HG02763 (cell line): ENCODE results near the gene MEG3.
"Not testable (repeated sequence)": the region's sequence is repeated elsewhere in the genome, so short reads cannot be mapped to it uniquely, and the experiment has no call there.

Experiments
- ATAC-seq: cut with Tn5 transposase; IDR thresholded peaks from one replicate; pipeline ENCODE4 v1.9.1; 2021; ENCODE audit warnings: mild to moderate bottlenecking, moderate library complexity; ENCODE audit not compliant: unreplicated experiment

Gene MEG3

DNA sequence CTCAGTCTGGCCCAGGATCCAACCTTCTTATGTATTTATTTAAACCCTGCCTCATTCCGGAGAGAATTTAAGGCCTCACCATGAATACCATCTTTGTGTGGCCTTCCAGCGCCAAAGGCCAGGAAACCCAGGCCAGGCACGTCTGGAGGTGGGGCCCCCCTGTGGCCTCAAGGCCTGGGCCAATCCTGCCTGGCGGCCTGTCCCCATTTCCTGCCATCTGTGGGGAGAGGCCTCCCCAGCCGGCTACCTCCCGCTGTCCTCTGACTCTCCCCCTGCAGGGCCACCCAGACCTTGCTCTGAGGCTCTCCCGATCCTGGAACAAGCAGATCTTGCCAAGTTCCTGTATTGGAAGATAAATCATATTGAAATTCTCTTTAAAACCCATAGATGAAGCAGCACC lies 37.4 kb upstream of the MEG3 start:
- no peak for ATAC-seq

GRCh38 chr14:100788942-100789341 lies 37.0 kb upstream of the MEG3 start:
- no peak for ATAC-seq

DNA sequence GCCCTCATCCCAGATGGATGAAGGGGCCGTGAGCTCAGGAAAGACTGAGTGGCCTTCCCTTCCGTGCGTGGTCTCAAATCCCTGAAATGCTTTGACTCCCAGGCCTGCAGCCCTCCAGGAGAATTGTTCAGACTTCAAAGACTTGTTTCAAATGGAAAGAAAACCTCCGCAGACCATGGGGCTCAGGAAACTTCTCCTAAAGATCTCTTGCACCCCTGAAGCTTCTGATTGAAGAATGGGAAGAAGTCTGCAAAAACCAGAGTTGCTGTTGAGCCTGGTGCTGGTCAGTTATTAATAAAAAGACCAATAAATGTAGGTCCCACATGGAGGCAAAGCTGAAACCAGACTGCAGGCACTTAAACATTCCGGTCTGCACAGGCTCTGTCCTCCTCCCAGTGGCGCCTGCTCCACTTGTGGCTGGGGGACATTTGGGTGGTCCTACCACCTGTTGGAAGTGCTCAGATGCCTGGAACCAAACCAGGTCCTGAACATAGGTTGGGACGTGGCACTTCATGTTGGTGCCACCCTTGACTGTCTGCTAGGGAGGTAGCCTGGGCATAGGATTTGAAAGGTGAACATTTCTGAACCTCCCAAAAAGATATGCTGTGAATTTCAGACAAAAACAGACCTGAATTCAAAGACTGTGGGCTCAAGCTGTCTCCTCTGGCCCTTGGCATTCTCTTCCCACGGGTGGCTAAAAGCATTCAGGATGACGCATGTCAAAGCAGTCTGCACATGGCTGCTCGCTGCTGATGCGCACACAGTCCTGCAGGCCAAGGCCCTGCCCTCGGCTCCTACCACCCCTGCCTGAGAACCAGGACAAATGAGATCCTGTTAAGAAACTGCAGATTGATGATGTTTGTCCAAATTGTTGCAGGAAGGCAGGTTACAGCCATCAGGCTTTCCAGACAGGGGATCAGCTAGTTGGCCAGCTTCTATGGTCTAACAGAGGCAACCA lies 36.2 kb upstream of the MEG3 start:
- no peak for ATAC-seq

DNA sequence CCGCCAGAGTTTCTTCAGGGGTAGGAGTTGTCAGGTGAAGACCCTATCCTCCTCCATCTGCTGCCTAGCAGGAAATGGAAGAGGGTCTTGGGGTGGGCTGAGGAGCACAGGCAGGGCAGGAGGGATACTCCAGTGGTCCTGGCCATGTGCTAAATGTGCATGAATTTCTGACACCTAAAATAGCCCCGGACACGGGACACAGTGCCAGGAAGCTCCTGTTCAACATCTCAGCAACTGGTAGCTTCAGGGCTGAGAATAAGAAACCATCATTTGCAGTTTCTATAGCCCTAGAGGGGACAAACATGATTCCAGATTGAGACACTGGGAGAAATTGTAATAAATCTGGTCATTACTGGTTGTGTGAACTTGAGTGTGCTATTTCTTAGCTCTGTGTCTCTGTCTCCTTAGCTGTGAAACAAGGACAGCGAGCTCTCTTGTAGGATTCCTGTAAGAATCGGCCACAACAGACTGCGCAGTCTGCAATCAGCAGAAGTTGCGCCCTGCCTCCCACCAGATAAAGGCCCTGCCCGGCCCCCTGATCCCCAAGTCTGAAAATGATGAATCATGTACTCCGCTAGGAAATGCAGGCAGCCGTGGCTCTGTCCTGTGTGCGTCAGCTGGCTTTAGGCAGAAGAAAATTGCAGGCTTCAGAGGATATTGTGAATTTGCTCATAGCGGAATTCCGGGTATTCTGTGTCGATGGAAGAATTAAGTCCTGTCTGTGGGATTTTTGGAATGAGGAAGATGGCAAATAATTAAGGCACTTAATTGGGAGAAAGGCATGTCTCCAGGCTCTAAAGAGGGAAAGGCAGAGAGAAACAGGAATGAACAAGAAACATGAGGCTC lies 35.2 kb upstream of the MEG3 start:
- ATAC-seq = no peak

DNA sequence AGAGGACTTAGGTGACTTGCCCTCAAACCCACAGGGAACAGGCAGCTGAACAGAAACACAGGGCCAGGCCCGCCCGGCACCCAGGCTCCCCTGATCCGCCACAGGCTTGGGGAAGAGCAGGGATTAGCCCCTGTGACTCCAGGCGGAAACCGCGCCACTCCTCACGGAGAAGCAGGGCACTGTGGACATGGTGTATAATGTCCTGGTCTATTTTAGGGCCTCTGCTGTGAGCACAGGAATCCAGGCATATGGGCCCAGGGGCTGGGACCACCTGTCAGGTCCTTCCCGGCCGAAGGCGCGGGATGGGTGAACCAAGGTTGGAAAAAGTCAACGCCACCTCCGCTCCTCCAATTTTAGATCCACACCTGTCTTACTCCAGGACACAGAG lies 34.6 kb upstream of the MEG3 start:
- no peak for ATAC-seq

- no peak for ATAC-seq
These were observed 33.9 kb upstream of the MEG3 start for GRCh38 chr14:100791995-100792394.

- ATAC-seq = no peak
These were observed 29.0 kb upstream of the MEG3 start for GRCh38 chr14:100796946-100797345.

GRCh38 chr14:100800041-100800440 lies 25.9 kb upstream of the MEG3 start:
- ATAC-seq = no peak

- not testable (repeated sequence) for ATAC-seq
These were observed 24.5 kb upstream of the MEG3 start for GRCh38 chr14:100801433-100801832.

- no peak for ATAC-seq
These were observed 23.7 kb upstream of the MEG3 start for GRCh38 chr14:100802179-100802578.

DNA sequence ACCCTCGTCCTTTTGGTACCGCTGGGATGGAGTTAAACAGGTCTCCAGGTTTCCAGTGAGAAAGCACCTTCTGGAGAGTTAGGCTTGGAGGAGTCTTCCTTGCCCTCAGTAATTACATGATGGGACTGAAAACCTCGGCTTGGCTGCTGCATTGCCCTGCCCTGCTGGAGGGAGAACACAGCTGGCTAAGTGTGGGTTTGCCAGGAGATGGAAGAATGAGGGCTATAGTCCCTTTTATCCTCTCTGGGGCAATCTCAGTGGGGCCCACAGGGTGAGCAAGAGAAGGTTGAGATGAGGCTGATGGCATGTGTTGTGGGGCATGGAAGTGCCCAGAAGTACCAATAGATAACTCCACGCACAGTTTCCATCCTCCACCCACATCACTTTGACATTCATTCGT lies 23.2 kb upstream of the MEG3 start:
- no peak for ATAC-seq

DNA sequence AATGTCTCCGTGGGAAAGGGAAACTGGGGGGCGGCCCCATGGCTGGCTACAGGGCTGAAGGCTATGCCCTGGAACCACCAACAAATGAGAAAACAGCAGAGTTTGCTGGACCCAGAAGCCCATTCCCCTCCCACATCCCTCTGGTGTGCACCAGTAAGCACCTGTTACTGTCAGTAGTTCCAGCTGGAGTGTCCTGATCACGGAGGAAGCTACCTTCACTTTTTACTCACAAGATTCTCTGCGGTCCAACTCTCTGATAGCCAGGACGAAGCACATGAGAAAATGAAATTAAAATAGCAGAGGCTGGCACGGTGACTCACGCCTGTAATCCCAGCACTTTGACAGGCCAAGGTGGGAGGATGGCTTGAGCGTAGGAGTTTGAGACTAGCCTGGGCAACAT lies 22.7 kb upstream of the MEG3 start:
- no peak for ATAC-seq

- no peak for ATAC-seq
These were observed 22.2 kb upstream of the MEG3 start for GRCh38 chr14:100803676-100804075.

DNA sequence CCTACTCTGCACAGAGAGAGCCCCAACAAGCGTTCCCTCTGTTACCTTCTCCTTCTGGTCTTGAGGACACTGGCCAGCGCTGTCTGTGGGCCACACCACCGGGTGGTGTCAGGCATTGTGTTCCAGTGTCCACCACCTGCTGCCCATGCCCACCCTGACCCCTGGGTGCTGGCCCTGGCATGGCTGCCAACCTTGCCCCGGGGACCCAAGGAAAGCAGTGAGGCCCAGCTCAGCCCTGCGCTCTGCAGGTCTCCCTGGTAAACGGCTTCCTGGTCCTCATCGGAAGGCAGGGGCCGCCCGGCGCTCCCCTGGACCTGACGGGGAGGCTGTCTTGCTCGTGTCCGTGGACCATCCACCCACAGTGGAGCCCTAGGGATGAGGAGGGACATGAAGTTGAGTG lies 21.8 kb upstream of the MEG3 start:
- ATAC-seq = no peak

DNA sequence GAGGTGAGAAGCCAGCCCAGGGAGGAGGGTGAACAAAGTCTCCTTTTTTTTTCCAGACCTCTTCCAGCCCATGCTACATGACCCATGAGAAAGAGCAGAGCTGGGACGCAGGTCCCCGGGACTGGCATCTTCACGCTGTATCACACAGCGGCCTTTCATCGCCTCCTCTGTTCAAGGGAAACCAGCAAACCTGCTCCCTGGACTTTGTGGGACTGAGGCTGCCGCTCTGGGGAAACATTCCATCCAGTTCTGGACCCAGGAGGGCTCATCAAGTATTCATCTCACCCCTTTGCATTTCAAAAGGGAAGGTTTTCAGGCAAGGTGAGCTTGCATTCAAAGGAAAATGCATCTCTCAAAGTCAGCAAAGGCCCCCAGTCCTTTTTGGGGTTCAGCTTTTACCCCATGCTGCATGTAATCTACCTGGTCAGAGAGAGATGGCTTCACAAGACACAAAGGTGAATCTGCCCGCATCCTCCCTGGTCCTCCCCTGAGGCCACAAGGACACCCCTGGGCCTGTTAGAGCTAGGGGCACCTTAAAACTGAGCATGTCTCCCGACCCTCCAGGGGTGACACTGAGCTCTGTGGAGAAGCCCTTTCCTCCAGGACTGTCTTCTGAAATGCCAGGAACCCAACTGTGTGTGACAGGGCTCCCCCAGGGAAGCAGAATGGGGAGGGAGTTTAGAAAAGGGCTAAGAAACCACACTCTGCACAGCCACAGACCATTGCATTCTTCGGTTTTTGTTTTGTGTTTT lies 21.2 kb upstream of the MEG3 start:
- no peak for ATAC-seq

DNA sequence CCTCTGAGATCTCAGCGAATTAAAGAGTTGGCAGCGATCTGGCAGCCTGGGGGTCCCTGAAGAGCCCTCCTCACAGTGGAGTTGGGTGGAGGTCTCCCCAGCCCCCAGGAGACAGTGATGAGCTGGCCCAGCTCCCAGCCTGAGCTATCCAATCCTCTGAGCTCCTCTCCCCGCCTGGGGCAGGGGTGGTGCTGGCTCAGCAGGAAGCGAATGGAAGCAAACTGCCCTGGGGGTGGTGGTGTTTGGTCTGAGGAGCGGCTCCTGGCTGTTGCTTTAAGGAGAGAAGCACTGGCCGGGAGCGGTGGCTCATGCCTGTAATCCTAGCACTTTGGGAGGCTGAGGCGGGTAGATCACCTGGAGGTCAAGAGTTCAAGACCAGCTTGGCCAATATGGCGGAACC lies 19.5 kb upstream of the MEG3 start:
- ATAC-seq = no peak

DNA sequence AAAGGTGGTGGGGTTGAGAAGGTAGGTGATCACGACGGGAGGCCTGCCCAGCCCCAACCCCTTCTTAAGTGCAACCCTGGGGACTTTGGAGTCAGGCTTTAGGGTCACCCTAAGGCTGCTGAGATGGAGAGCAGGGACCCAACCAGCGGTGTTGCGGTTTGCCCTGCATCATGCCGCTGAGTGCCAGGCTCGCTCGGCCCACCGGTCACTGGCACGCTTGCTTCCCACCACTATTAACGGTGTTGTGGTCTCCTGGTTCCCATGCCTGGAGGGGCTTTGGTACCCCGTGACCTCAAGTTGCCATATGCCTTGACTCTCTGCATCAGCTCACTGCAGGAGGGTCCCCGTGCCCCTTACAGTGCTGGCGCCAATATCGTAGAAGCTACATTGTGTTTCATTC lies 18.4 kb upstream of the MEG3 start:
- ATAC-seq = no peak

- ATAC-seq = no peak
These were observed 17.8 kb upstream of the MEG3 start for GRCh38 chr14:100807979-100808734.

DNA sequence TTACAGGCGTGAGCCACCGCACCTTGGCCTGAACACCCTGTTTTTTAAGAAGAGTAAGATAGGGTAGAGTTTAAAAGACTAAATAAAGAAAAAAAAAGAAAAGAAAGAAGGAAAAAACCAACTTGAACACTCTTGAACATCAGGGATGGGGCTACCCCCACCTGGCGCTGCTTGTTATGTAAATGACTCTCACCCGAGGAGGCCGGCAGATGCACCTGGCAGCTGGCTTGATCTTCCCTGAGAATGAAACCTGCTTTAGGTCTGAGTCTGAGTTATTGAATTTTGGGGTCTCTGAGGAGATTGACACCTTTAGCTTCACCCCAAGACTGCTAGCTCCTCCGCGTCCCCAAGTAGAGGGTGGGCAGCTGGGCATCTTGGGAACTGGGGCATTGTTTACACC lies 15.5 kb upstream of the MEG3 start:
- ATAC-seq = no peak

DNA sequence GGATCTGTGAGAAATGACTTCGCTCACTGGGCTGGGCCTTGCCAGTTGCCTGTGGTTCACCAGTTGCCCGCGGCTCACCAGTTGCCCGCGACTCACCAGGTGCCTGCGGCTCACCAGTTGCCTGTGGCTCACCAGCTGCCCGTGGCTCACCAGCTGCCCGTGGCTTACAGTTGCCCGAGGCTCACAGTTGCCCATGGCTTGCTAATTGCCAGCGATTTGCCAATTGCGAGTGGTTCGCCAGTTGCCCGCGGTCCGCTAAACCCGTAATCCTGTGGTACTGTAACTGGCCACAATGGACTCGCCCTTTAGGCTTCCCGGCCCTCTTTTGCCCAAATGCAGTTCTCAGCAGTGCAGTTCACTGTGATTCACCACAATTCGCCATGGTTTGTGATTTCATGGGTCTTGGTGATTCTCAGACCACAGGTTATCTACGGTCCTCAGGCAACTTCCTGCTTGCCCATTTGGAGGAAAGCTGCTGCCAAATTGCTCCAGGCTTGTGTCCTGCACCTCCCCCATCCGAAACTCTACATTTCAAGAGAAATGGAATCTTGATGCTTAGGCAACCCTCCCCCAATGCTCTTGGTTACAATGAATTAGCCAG lies 15.0 kb upstream of the MEG3 start:
- ATAC-seq = no peak
